B cell (primary cell): Measurements from ENCODE around the gene PDCD11. TPM values are rescaled to one million over a fixed set of nuclear protein-coding genes. Genes with fewer than 3 reads are reported as not detected.

Experiments used
- ATAC-seq: fragments of 200-7000 bp; cut with Tn5 transposase; one replicate; pipeline ENCODE4 v1.10.0; 2021; ENCODE audit warnings: low read depth, mild to moderate bottlenecking, moderate number of reproducible peaks, moderate library complexity
- CTCF ChIA-PET: fragments of 350-600 bp; sonication (Branson Sonifier 250); formaldehyde crosslinking; loops from one replicate; lab custom pipeline; 2021; ENCODE audit warnings: antibody characterized with exemption, inconsistent platforms; lab: Charles Lee
- POLR2A ChIA-PET: fragments of 350-600 bp; sonication (Branson Sonifier 250); formaldehyde crosslinking; loops from one replicate; lab custom pipeline; 2021; ENCODE audit warnings: antibody characterized with exemption; lab: Charles Lee
- DNase-seq: peaks from one replicate; pipeline ENCODE4 v3.0.0; 2013
- H2AFZ ChIP-seq: 2 replicates; pipeline ENCODE4 v1.6.1; 2012; ENCODE audit warnings: mild to moderate bottlenecking, low read depth, low read length; ENCODE audit not compliant: insufficient read depth, poor library complexity, severe bottlenecking
- H3K27ac ChIP-seq, 2 donors: 1 replicate in 1 of 2; 2 replicates in 1 of 2; pipeline ENCODE4 v1.5.1; 2012 to 2013; ENCODE audit warnings: low read length in 2 of 2, mild to moderate bottlenecking in 2 of 2, moderate library complexity in 1 of 2
- H3K27me3 ChIP-seq, 4 experiments: fragments of 200-600 bp in 1 of 4; sonication (generic) in 1 of 4; replicated peaks in 1 of 4; 1 replicate in 2 of 4; 2 replicates in 2 of 4; pipeline versions ENCODE4 v1.6.1 to v1.7.0; 2013 to 2016; ENCODE audit warnings: low read length in 3 of 4, mild to moderate bottlenecking in 2 of 4, mixed read lengths in 1 of 4, moderate library complexity in 1 of 4; ENCODE audit not compliant: insufficient read depth in 4 of 4, control insufficient read depth in 3 of 4; ENCODE audit errors: control extremely low read depth in 1 of 4
- H3K36me3 ChIP-seq, 2 experiments: replicated peaks in 1 of 2; 1 replicate in 1 of 2; 2 replicates in 1 of 2; pipeline versions ENCODE4 v1.6.1 to v1.7.1; 2013; ENCODE audit warnings: low read length in 1 of 2; ENCODE audit not compliant: insufficient read depth in 2 of 2, control insufficient read depth in 1 of 2; ENCODE audit errors: control extremely low read depth in 1 of 2, extremely low read depth in 1 of 2
- H3K4me1 ChIP-seq, 2 donors: fragments of 200-600 bp in 1 of 2; sonication (generic) in 1 of 2; 1 replicate in 1 of 2; 2 replicates in 1 of 2; pipeline versions ENCODE4 v1.5.1 to v1.6.1; 2013 to 2017; ENCODE audit warnings: low read length in 2 of 2; ENCODE audit not compliant: control insufficient read depth in 2 of 2, insufficient read depth in 2 of 2
- H3K4me2 ChIP-seq: replicated peaks from 2 replicates; pipeline ENCODE3; 2012; ENCODE audit warnings: mild to moderate bottlenecking, low read depth, low read length; ENCODE audit not compliant: poor library complexity, severe bottlenecking
- H3K4me3 ChIP-seq, 5 experiments: fragments of 200-600 bp in 1 of 5; sonication (generic) in 1 of 5; 1 replicate in 3 of 5; 2 replicates in 2 of 5; pipeline versions ENCODE4 v1.5.1 to v1.7.0; 2011 to 2016; ENCODE audit warnings: low read length in 4 of 5, mild to moderate bottlenecking in 4 of 5, low read depth in 2 of 5, control low read depth in 1 of 5, moderate library complexity in 1 of 5; ENCODE audit not compliant: insufficient read depth in 1 of 5; ENCODE audit errors: control extremely low read depth in 1 of 5, extremely low read depth in 1 of 5
- H3K79me2 ChIP-seq: fragments of 200-600 bp; sonication (generic); one replicate; pipeline ENCODE4 v1.6.0; 2016; ENCODE audit warnings: low read length; ENCODE audit not compliant: control insufficient read depth, insufficient read depth
- H3K9ac ChIP-seq: fragments of 200-600 bp; sonication (generic); 2 replicates; pipeline ENCODE4 v1.6.1; 2017; ENCODE audit warnings: mild to moderate bottlenecking, low read length, moderate library complexity
- H3K9me3 ChIP-seq, 3 donors: one replicate each; pipeline versions ENCODE4 v1.6.1 to v1.7.1; 2013; ENCODE audit warnings: low read length in 2 of 3; ENCODE audit not compliant: control insufficient read depth in 2 of 3, insufficient read depth in 1 of 3; ENCODE audit errors: control extremely low read depth in 1 of 3
- H4K20me1 ChIP-seq: 2 replicates; pipeline ENCODE4 v1.6.0; 2012; ENCODE audit warnings: mild to moderate bottlenecking, low read length; ENCODE audit not compliant: insufficient read depth, control insufficient read depth, poor library complexity, severe bottlenecking
- H3K27ac Mint-ChIP-seq: one replicate; pipeline ENCODE4 v1.8.0; 2021; ENCODE audit warnings: mixed read lengths
- H3K27me3 Mint-ChIP-seq: one replicate; pipeline ENCODE4 v1.8.0; 2021; ENCODE audit warnings: mixed read lengths
- H3K4me1 Mint-ChIP-seq: one replicate; pipeline ENCODE4 v1.8.0; 2021; ENCODE audit warnings: mixed read lengths
- H3K4me3 Mint-ChIP-seq: one replicate; pipeline ENCODE4 v1.8.0; 2021; ENCODE audit warnings: mixed read lengths
- H3K9me3 Mint-ChIP-seq: one replicate; pipeline ENCODE4 v1.8.0; 2022; ENCODE audit warnings: mixed read lengths; ENCODE audit not compliant: insufficient read depth
- CTCF ChIP-seq: fragments of 200-600 bp; IDR thresholded peaks from one replicate; pipeline ENCODE4 v1.8.0; 2022; ENCODE audit warnings: antibody characterized with exemption, mild to moderate bottlenecking
- EZH2 ChIP-seq: IDR thresholded peaks from 2 replicates; pipeline ENCODE4 v1.6.1; 2012; ENCODE audit warnings: borderline replicate concordance, low read depth, mild to moderate bottlenecking, moderate library complexity, low read length; ENCODE audit not compliant: insufficient read depth, poor library complexity, severe bottlenecking
- WGBS: methylation state at CpG from one replicate; pipeline ENCODE4 v1.1.5; 2013; ENCODE audit warnings: missing lambda C conversion rate; ENCODE audit not compliant: insufficient coverage; 5-methylcytosine and 5-hydroxymethylcytosine counted together
- intact Hi-C: fragments of 100-400 bp; cut with micrococcal nuclease; formaldehyde crosslinking; loops from one replicate; pipeline ENCODE4 v1.10.0; 2022
- polyA plus RNA-seq: library from polyadenylated mRNA; depleted of rRNA; stranded (reverse); fragments of >200 nt; gene quantifications from 2 replicates; pipeline ENCODE4 v1.2.3, GENCODE V29; 2012
- total RNA-seq, 2 donors: library from RNA; stranded (reverse); fragments of 120-200 nt in 1 of 2; gene quantifications; 1 replicate in 1 of 2; 2 replicates in 1 of 2; pipeline versions ENCODE4 v1.2.3 to v1.2.4, GENCODE V29; 2013 to 2022

Gene PDCD11
- total and polyA plus RNA-seq, 2 donors (not counting 1 experiment from before 2014, with no cell fraction given) = 15.9 to 42.3 TPM

- H3K9ac ChIP-seq = peak overlapping the region; percentile 54
- intact Hi-C loops = loop anchor here (5.0 kb wide), 1 partner anchor 98 kb away; no protein-coding TSS in a partner anchor
- Mint-ChIP-seq H3K4me1 (peaks cover 34% of the 10 kb centered on the region), H3K4me3 (peak overlapping the region; percentile 80), H3K27me3 (peaks cover 54% of the 10 kb centered on the region), H3K9me3 (no peaks in the 10 kb centered on the region), H3K27ac (peak overlapping the region; percentile 10)
- H3K4me3 ChIP-seq = peak overlapping the region in 4 of 5 experiments; percentile 19 to 57 (median 45)
- no peaks in the 10 kb centered on the region for H4K20me1 ChIP-seq
- DNase-seq (peak; percentile 49), ATAC-seq (no peak)
- H3K9me3 ChIP-seq = peaks cover 0 to 2% (median 0%) of the 10 kb centered on the region in 3 donors
- CTCF ChIA-PET = interaction anchor here (2.3 to 12.2 kb wide), 2 partner anchors 9 to 78 kb away, joined by 6 to 345 read pairs; no protein-coding TSS in a partner anchor
- peaks cover 0 to 40% (median 25%) of the 10 kb centered on the region in 4 experiments for H3K27me3 ChIP-seq
- POLR2A ChIA-PET = no interaction called here
- H3K27ac ChIP-seq = no peak overlapping the region
- peak overlapping the region; percentile 86 for H3K4me2 ChIP-seq
- H2AFZ ChIP-seq = peak overlapping the region; percentile 56
- TF ChIP-seq CTCF (no peak), EZH2 (no peak)
- WGBS = 1% methylated on average over 90 of the region's 92 CpGs
- no peaks in the 10 kb centered on the region for H3K36me3 ChIP-seq
- no peaks in the 10 kb centered on the region for H3K79me2 ChIP-seq
- H3K4me1 ChIP-seq = peaks cover 25 to 26% of the 10 kb centered on the region in 2 donors
Observed at GRCh38 chr10:103493916-103494877, 97.8 kb downstream of the PDCD11 start.
